HG03066 (cell line): Measurements from ENCODE around the gene CRYZL1.

Experiments used
- ATAC-seq: cut with Tn5 transposase; IDR thresholded peaks from one replicate; pipeline ENCODE4 v1.9.1; 2021; ENCODE audit warnings: low read depth; ENCODE audit not compliant: unreplicated experiment

Gene CRYZL1

GRCh38 chr21:33567914-33568313, 73.6 kb downstream of the CRYZL1 start:
- ATAC-seq: no peak

DNA sequence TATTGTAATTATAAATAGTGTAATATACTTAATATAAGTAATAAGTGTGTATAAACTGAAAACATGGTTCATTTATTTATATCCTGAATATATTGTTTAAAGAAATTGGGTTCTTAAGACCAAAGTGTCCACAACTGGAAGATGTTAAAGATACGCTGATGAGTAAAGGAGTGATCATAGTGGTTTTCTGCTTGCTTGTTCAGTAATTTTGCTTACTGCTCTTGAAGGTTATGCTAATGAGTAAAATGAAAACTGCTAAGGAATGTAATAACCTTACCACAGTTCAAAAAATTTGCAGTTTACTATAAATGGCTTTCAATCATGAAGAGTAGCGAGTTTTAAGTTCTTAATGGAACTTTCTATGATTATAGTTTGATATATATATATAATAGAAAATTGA, 75.0 kb downstream of the CRYZL1 start:
- ATAC-seq: no peak

- no peak for ATAC-seq
Measured at GRCh38 chr21:33562389-33562788, 79.2 kb downstream of the CRYZL1 start.

- no peak for ATAC-seq
Measured at GRCh38 chr21:33561373-33561772, 80.2 kb downstream of the CRYZL1 start.

- ATAC-seq: no peak
Measured at GRCh38 chr21:33560965-33561364, 80.6 kb downstream of the CRYZL1 start.

DNA sequence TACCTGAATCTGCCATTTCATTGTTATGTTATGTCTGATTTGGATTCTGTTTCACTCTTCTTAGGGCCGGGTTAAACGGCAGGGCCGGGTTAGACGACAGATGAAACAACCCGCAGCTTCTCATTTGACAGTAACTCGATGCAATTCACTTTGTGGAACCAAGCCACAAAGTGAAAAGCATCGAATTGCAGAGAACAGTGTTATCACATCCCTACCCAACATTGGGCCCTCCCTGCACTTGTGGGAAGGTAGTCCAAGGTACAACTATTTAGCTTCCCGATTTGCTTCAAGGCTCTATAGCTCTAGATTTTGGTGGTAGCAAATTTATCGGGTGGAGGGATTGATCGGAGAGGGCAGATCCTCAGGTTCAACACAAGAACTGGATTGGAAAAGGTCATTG, 81.7 kb downstream of the CRYZL1 start:
- ATAC-seq: no peak

DNA sequence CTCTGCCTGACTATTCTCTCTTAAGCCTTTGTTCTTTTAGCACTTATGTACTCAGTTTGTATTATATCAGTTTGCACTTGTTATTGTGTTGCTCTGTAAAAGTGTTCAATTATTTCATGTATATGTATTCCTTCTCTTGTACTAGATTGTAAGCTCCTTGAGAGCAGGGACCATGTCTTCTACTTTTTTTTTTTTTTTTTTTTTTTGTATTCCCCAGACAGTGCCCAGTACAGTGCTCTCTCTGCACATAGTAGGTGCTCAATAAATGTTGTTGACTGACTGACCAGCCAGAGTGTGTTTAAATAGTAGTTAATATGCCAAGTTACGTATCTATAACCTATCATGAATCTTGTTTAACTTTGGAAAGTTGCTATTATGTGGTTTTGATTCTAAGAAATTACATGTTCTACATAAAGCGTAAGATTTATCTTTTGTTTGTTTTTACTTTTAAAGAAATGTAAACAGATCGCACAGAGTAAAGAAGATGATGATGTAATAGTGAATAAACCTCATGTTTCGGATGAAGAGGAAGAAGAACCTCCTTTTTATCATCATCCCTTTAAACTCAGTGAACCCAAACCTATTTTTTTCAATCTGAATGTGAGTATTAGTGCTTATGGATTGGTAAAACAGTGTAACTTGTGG, 82.6 kb downstream of the CRYZL1 start:
- no peak for ATAC-seq

DNA sequence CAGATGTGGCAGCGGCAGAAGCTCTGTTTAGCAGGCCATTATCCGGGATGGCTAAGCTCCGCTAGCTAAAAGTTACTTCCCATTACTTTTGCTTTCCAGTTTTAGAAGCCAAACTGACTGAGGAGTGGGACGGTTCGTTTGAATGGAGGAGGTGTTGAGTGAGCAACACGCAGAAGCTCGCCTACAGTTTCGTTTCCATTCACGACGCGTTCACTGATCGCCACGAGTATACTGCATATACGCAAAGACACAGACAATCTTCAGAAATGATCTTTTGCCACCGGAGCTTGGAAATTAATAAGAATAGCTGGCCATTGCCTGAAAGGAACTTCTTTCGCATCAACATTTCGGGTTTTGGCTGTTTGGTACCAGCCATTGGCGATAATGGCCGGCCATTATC, 84.1 kb downstream of the CRYZL1 start:
- no peak for ATAC-seq

DNA sequence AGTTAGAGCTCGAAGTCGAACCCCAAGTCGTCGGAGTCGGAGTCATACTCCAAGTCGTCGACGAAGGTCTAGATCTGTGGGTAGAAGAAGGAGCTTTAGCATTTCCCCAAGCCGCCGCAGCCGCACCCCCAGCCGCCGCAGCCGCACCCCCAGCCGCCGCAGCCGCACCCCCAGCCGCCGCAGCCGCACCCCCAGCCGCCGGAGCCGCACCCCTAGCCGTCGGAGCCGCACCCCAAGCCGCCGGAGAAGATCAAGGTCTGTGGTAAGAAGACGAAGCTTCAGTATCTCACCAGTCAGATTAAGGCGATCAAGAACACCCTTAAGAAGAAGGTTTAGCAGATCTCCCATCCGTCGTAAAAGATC, 86.6 kb downstream of the CRYZL1 start:
- ATAC-seq: no peak

GRCh38 chr21:33554236-33554981, 87.1 kb downstream of the CRYZL1 start:
- ATAC-seq: no peak

DNA sequence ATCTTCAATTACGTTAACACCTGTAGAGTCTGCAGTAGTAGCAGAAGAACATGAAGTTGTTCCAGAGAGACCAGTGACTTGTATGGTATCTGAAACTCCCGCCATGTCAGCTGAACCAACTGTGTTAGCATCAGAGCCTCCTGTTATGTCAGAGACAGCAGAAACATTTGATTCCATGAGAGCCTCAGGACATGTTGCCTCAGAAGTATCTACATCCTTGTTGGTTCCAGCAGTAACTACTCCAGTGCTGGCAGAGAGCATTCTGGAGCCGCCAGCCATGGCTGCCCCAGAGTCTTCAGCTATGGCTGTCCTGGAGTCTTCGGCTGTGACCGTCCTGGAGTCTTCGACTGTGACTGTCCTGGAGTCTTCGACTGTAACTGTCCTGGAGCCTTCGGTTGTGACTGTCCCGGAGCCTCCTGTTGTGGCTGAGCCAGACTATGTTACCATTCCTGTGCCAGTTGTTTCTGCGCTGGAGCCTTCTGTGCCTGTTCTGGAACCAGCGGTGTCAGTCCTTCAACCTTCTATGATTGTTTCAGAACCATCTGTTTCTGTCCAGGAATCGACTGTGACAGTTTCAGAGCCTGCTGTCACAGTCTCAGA, 88.4 kb downstream of the CRYZL1 start:
- ATAC-seq: no peak

DNA sequence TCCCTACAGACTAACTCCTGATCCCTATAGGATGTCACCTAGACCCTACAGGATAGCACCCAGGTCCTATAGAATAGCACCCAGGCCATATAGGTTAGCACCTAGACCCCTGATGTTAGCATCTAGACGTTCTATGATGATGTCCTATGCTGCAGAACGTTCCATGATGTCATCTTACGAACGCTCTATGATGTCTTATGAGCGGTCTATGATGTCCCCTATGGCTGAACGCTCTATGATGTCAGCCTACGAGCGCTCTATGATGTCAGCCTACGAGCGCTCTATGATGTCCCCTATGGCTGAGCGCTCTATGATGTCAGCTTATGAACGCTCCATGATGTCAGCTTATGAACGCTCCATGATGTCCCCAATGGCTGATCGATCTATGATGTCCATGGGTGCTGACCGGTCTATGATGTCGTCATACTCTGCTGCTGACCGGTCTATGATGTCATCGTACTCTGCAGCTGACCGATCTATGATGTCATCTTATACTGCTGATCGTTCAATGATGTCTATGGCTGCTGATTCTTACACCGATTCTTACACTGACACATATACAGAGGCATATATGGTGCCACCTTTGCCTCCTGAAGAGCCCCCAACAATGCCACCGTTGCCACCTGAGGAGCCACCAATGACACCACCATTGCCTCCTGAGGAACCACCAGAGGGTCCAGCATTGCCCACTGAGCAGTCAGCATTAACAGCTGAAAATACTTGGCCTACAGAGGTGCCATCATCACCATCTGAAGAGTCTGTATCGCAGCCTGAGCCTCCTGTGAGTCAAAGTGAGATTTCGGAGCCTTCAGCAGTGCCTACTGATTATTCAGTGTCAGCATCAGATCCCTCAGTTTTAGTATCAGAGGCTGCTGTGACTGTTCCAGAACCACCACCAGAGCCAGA, 89.2 kb downstream of the CRYZL1 start:
- ATAC-seq: no peak

DNA sequence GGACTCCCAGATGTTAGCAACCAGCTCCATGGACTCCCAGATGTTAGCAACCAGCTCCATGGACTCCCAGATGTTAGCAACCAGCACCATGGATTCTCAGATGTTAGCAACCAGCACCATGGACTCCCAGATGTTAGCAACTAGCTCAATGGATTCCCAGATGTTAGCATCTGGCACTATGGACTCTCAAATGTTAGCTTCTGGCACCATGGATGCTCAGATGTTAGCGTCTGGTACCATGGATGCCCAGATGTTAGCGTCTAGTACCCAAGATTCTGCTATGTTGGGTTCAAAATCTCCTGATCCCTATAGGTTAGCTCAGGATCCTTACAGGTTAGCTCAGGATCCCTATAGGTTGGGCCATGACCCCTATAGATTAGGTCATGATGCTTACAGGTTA, 89.9 kb downstream of the CRYZL1 start:
- ATAC-seq: no peak

DNA sequence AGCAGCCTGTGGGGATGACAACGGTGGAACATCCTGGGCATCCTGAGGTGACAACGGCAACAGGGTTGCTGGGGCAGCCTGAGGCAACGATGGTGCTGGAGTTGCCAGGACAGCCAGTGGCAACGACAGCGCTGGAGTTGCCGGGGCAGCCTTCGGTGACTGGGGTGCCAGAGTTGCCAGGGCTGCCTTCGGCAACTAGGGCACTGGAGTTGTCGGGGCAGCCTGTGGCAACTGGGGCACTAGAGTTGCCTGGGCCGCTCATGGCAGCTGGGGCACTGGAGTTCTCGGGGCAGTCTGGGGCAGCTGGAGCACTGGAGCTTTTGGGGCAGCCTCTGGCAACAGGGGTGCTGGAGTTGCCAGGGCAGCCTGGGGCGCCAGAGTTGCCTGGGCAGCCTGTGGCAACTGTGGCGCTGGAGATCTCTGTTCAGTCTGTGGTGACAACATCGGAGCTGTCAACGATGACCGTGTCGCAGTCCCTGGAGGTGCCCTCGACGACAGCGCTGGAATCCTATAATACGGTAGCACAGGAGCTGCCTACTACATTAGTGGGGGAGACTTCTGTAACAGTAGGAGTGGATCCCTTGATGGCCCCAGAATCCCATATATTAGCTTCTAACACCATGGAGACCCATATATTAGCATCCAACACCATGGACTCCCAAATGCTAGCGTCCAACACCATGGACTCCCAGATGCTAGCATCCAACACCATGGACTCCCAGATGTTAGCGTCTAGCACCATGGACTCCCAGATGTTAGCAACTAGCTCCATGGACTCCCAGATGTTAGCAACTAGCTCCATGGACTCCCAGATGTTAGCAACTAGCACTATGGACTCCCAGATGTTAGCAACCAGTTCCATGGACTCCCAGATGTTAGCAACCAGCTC, 90.5 kb downstream of the CRYZL1 start:
- no peak for ATAC-seq

GRCh38 chr21:33549848-33550771, 91.4 kb downstream of the CRYZL1 start:
- ATAC-seq: no peak

- no peak for ATAC-seq
Measured at GRCh38 chr21:33546086-33546485, 95.5 kb downstream of the CRYZL1 start.

- no peak for ATAC-seq
Measured at GRCh38 chr21:33544451-33545195, 96.9 kb downstream of the CRYZL1 start.

DNA sequence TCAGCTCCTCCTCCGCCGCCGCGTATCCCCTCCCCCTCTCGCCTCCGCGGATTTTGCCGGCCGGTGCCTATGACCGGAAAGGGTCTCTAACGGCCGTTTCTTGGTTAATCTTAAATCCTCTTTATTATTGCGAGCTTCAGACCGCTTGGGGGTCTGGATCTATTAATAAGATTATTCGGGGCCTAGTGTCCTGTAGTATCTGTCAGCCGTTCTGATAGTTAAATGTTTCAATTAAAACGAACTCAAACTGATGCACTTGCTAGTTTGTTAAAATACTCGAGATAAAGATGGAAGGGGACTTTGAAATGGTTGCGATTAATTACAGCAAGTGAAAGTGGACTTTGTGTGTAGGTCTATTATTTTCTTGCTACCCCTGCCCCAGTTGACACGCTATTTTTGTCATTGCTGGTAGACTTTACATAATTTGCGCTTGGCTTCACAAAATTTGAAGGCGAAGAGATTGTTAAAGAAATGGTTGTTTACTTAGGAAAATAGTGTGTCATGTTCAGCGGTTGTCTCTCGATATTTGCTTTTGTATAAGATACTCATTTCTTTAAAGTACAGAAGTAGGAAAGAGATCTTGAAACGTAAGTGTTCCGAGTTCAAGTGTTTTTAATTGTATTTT, 97.9 kb downstream of the CRYZL1 start:
- peak; percentile 20 for ATAC-seq
